ENCODE measurements around the gene ASXL3. TPM values are rescaled to one million over a fixed set of nuclear protein-coding genes. Genes with fewer than 3 reads are reported as not detected.

Gene ASXL3
- polyA plus RNA-seq, 4 donors, result under 0.01 to 3.8 (median 0.16) TPM

DNA sequence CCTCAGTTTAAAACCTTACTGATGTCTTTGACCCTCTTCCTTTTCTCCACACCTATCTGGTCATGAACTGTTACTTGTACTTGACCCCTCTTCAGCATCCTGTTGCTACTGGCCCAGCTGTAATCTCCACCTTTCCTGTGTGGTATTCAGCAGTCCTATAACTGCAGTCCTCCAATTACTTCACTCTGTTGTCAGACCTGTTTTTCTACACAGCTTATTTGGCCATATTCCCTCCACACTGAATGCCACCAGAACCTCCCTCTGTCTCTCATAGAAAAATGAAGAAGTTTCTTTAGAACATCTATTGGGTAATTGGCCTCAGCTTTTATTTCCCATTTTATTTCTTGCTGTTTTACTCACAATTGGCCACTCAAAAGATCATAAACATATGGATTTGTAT lies 155.4 kb downstream of the ASXL3 start:
- Histone ChIP-seq H3K4me3 (ENCODE audit: low read depth in 1 of 3, low read length in 3 of 3) (no peak overlapping the region), H3K4me1 (ENCODE audit: control insufficient read depth in 3 of 3, insufficient read depth in 2 of 3, low read depth in 1 of 3, low read length in 2 of 3) (no peaks in the 10 kb centered on the region), H3K27ac (ENCODE audit: low read depth in 1 of 3, low read length in 2 of 3) (no peak overlapping the region), H3K27me3 (ENCODE audit: control insufficient read depth in 3 of 3, insufficient read depth in 3 of 3, low read length in 3 of 3) (no peaks in the 10 kb centered on the region), H3K9me3 (ENCODE audit: control insufficient read depth in 2 of 2, insufficient read depth in 1 of 2, low read depth in 1 of 2, low read length in 1 of 2) (no peaks in the 10 kb centered on the region), H3K36me3 (ENCODE audit: control insufficient read depth in 3 of 3, insufficient read depth in 2 of 3, low read depth in 1 of 3, low read length in 3 of 3) (no peaks in the 10 kb centered on the region)
- DNase-seq (no peak), FAIRE-seq (no peak)

DNA sequence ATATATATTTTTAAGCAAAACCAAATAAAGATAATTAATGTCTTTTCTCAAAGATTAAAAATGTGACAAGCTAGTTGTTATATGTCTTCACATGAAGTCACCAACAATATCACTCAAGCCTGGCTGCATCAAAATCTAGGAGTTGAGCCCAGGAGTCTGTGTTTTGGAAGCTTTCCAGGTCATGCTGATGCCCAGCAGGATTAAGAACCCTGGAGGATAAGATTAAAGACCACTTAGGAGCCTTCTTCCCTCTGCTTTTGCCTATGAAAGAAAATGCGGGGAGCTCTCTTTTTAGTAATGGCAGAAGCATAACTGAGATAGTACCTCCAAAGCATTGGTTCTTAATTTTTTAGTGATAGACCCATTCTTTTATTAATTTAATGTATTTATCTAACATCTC lies 157.4 kb downstream of the ASXL3 start:
- Histone ChIP-seq H3K4me1 (ENCODE audit: control insufficient read depth in 3 of 3, insufficient read depth in 2 of 3, low read depth in 1 of 3, low read length in 2 of 3) (no peaks in the 10 kb centered on the region), H3K27me3 (ENCODE audit: control insufficient read depth in 3 of 3, insufficient read depth in 3 of 3, low read length in 3 of 3) (no peaks in the 10 kb centered on the region), H3K27ac (ENCODE audit: low read depth in 1 of 3, low read length in 2 of 3) (no peak overlapping the region), H3K4me3 (ENCODE audit: low read depth in 1 of 3, low read length in 3 of 3) (no peak overlapping the region), H3K9me3 (ENCODE audit: control insufficient read depth in 2 of 2, insufficient read depth in 1 of 2, low read depth in 1 of 2, low read length in 1 of 2) (no peaks in the 10 kb centered on the region), H3K36me3 (ENCODE audit: control insufficient read depth in 3 of 3, insufficient read depth in 2 of 3, low read depth in 1 of 3, low read length in 3 of 3) (peaks cover 0 to 2% (median 0%) of the 10 kb centered on the region in 3 donors)
- 88 to 95% (median 91%) methylated on average over 1 of the region's 1 CpG for WGBS, 3 donors
- no peak for FAIRE-seq
- DNase-seq, result no peak

DNA sequence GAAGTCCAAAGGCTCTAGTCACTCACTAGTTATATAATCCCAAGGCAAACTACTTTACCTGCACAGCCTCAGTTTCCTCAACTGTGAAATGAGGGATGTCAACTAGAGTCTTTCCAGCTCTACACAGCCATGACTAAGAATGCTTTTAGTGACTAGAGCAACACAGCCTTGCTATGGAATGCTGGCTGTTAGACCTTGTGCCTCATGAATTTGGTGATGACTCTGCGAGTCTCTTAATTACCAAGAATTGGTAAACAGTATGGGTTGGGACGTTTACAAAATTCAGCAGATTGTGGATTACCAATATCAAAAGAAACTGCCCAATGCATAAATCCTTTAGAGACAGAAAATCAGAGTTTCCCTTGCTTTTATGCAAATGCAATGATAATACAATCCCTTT lies 163.7 kb downstream of the ASXL3 start:
- peaks cover 0 to 27% (median 0%) of the 10 kb centered on the region in 3 donors for H3K36me3 ChIP-seq (ENCODE audit: control insufficient read depth in 3 of 3, insufficient read depth in 2 of 3, low read depth in 1 of 3, low read length in 3 of 3)
- DNase-seq (no peak), FAIRE-seq (no peak)
- WGBS, 3 donors, result 78 to 84% (median 82%) methylated on average over 2 of the region's 2 CpGs
- no peak overlapping the region for H3K27ac ChIP-seq (ENCODE audit: low read depth in 1 of 3, low read length in 2 of 3)
- no peak overlapping the region for H3K4me3 ChIP-seq (ENCODE audit: low read depth in 1 of 3, low read length in 3 of 3)
- no peaks in the 10 kb centered on the region for H3K9me3 ChIP-seq (ENCODE audit: control insufficient read depth in 2 of 2, insufficient read depth in 1 of 2, low read depth in 1 of 2, low read length in 1 of 2)
- no peaks in the 10 kb centered on the region for H3K4me1 ChIP-seq (ENCODE audit: control insufficient read depth in 3 of 3, insufficient read depth in 2 of 3, low read depth in 1 of 3, low read length in 2 of 3)
- no peaks in the 10 kb centered on the region for H3K27me3 ChIP-seq (ENCODE audit: control insufficient read depth in 3 of 3, insufficient read depth in 3 of 3, low read length in 3 of 3)

DNA sequence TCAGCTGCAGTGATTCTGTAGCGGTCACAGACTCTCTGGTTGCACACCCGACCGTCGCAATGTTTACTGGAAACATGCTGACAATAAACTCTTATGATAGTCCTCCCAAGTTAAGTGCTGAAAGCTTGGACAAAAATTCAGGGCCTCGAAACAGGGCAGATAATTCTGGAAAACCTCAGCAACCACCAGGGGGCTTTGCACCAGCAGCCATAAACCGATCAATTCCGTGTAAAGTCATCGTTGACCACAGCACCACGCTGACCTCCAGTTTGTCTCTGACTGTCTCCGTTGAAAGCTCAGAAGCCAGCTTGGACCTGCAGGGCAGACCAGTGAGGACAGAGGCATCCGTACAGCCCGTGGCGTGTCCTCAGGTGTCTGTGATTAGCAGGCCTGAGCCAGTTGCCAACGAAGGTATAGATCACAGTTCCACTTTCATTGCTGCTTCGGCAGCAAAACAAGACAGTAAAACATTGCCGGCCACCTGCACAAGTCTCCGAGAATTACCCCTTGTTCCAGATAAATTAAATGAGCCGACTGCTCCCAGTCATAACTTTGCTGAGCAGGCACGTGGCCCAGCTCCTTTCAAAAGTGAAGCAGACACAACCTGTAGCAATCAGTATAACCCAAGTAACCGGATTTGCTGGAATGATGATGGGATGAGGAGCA lies 166.1 kb downstream of the ASXL3 start:
- no peak overlapping the region for H3K4me3 ChIP-seq (ENCODE audit: low read depth in 1 of 3, low read length in 3 of 3)
- DNase-seq, result peak in 1 of 2 donors; percentile 17
- 48 to 86% (median 62%) methylated on average over 20 of the region's 20 CpGs for WGBS, 3 donors

DNA sequence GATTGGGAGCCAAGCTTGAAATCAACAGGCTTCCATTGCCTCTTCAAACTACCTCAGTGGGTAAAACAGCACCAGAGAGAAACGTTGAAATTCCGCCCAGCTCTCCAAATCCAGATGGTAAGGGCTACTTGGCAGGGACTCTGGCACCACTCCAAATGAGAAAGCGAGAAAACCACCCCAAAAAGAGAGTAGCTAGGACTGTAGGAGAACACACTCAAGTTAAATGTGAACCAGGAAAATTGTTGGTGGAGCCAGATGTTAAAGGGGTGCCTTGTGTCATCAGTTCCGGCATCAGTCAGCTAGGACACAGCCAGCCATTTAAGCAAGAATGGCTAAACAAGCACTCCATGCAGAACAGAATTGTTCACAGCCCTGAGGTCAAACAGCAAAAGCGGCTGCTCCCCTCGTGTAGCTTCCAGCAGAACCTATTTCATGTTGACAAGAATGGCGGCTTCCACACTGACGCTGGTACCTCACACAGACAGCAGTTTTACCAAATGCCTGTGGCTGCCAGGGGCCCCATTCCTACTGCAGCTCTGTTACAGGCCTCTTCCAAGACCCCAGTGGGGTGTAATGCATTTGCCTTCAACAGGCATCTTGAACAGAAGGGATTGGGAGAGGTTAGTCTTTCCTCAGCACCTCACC lies 167.3 kb downstream of the ASXL3 start:
- Histone ChIP-seq H3K27me3 (ENCODE audit: control insufficient read depth in 3 of 3, insufficient read depth in 3 of 3, low read length in 3 of 3) (no peaks in the 10 kb centered on the region), H3K4me1 (ENCODE audit: control insufficient read depth in 3 of 3, insufficient read depth in 2 of 3, low read depth in 1 of 3, low read length in 2 of 3) (no peaks in the 10 kb centered on the region), H3K4me3 (ENCODE audit: low read depth in 1 of 3, low read length in 3 of 3) (no peak overlapping the region), H3K27ac (ENCODE audit: low read depth in 1 of 3, low read length in 2 of 3) (no peak overlapping the region), H3K9me3 (ENCODE audit: control insufficient read depth in 2 of 2, insufficient read depth in 1 of 2, low read depth in 1 of 2, low read length in 1 of 2) (no peaks in the 10 kb centered on the region), H3K36me3 (ENCODE audit: control insufficient read depth in 3 of 3, insufficient read depth in 2 of 3, low read depth in 1 of 3, low read length in 3 of 3) (peaks cover 0 to 24% (median 0%) of the 10 kb centered on the region in 3 donors)
- DNase-seq, result no peak
- 89 to 91% (median 90%) methylated on average over 8 of the region's 8 CpGs for whole genome bisulfite sequencing, 3 donors
- FAIRE-seq, result no peak

More for the DNA sequence above, 166.1 kb downstream of the ASXL3 start:
- Histone ChIP-seq H3K36me3 (ENCODE audit: control insufficient read depth in 3 of 3, insufficient read depth in 2 of 3, low read depth in 1 of 3, low read length in 3 of 3) (peaks cover 0 to 25% (median 0%) of the 10 kb centered on the region in 3 donors), H3K9me3 (ENCODE audit: control insufficient read depth in 2 of 2, insufficient read depth in 1 of 2, low read depth in 1 of 2, low read length in 1 of 2) (no peaks in the 10 kb centered on the region), H3K27me3 (ENCODE audit: control insufficient read depth in 3 of 3, insufficient read depth in 3 of 3, low read length in 3 of 3) (no peaks in the 10 kb centered on the region), H3K27ac (ENCODE audit: low read depth in 1 of 3, low read length in 2 of 3) (no peak overlapping the region), H3K4me1 (ENCODE audit: control insufficient read depth in 3 of 3, insufficient read depth in 2 of 3, low read depth in 1 of 3, low read length in 2 of 3) (no peaks in the 10 kb centered on the region)
- FAIRE-seq, result no peak

DNA sequence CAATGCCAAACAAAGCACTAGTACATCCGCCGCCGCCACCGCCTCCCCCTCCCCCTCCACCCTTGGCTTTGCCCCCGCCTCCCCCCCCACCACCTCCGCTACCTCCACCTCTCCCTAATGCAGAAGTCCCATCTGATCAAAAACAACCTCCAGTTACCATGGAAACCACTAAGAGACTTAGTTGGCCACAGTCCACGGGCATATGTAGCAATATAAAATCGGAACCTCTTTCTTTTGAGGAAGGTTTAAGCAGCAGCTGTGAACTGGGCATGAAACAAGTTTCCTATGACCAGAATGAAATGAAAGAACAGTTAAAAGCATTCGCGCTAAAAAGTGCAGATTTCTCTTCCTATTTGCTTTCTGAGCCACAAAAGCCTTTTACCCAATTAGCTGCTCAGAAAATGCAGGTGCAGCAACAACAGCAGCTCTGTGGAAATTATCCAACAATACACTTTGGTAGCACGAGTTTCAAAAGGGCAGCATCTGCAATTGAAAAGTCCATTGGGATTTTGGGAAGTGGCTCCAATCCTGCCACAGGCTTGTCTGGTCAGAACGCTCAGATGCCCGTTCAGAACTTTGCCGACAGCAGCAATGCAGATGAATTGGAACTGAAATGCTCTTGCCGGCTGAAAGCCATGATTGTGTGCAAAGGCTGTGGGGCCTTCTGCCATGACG lies 168.0 kb downstream of the ASXL3 start:
- DNase-seq (no peak), FAIRE-seq (no peak)
- whole genome bisulfite sequencing, 3 donors, result 90 to 91% (median 90%) methylated on average over 15 to 16 of the region's 16 CpGs

DNA sequence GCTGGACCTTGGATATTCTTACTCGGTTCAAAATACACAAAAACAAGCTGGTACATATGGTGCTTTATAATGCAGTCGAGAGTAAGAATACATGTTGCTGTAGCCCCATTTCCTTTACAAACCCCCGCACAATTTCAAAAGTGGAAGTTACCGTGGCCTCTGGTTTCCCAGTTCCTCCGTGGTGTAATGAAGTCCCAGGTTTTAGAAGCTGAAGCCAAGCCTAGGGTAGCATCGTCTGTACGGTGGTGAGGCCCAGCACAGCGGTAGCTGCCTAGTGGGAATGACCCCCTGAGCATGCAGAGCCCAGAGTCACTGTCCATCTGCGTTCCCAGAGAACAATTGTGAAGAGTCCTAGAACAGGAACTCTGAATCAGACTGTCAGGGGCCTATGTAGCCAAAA lies 171.8 kb downstream of the ASXL3 start:
- WGBS, 3 donors, result 62 to 83% (median 72%) methylated on average over 9 of the region's 9 CpGs
- Histone ChIP-seq H3K9me3 (ENCODE audit: control insufficient read depth in 2 of 2, insufficient read depth in 1 of 2, low read depth in 1 of 2, low read length in 1 of 2) (no peaks in the 10 kb centered on the region), H3K27me3 (ENCODE audit: control insufficient read depth in 3 of 3, insufficient read depth in 3 of 3, low read length in 3 of 3) (no peaks in the 10 kb centered on the region), H3K4me1 (ENCODE audit: control insufficient read depth in 3 of 3, insufficient read depth in 2 of 3, low read depth in 1 of 3, low read length in 2 of 3) (no peaks in the 10 kb centered on the region), H3K27ac (ENCODE audit: low read depth in 1 of 3, low read length in 2 of 3) (no peak overlapping the region), H3K4me3 (ENCODE audit: low read depth in 1 of 3, low read length in 3 of 3) (no peak overlapping the region), H3K36me3 (ENCODE audit: control insufficient read depth in 3 of 3, insufficient read depth in 2 of 3, low read depth in 1 of 3, low read length in 3 of 3) (peaks cover 0 to 10% (median 0%) of the 10 kb centered on the region in 3 donors)
- DNase-seq (no peak), FAIRE-seq (no peak)

More for the DNA sequence above, 168.0 kb downstream of the ASXL3 start:
- peaks cover 0 to 24% (median 0%) of the 10 kb centered on the region in 3 donors for H3K36me3 ChIP-seq (ENCODE audit: control insufficient read depth in 3 of 3, insufficient read depth in 2 of 3, low read depth in 1 of 3, low read length in 3 of 3)
- H3K27me3 ChIP-seq (ENCODE audit: control insufficient read depth in 3 of 3, insufficient read depth in 3 of 3, low read length in 3 of 3), result no peaks in the 10 kb centered on the region
- H3K27ac ChIP-seq (ENCODE audit: low read depth in 1 of 3, low read length in 2 of 3), result no peak overlapping the region
- H3K4me1 ChIP-seq (ENCODE audit: control insufficient read depth in 3 of 3, insufficient read depth in 2 of 3, low read depth in 1 of 3, low read length in 2 of 3), result no peaks in the 10 kb centered on the region
- no peak overlapping the region for H3K4me3 ChIP-seq (ENCODE audit: low read depth in 1 of 3, low read length in 3 of 3)
- H3K9me3 ChIP-seq (ENCODE audit: control insufficient read depth in 2 of 2, insufficient read depth in 1 of 2, low read depth in 1 of 2, low read length in 1 of 2), result no peaks in the 10 kb centered on the region

DNA sequence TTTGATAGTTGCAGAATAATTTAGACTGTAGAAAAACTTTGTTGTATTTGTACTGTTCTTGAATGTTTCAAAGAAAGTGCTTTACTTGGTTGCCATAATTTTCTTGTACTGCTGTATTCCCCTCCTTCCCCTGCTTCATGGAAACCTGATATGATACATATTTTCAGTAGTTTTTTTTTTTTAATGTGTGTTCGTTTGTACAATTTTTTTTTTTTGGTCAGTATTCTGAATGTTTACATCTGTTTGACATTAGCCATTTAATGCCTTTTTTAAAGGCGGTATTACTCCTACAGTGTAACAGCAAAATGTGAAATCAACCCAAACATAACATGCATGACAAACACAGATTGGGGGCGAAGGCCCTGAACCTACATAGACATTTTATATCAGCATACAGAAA lies 172.3 kb downstream of the ASXL3 start:
- peaks cover 0 to 4% (median 0%) of the 10 kb centered on the region in 3 donors for H3K36me3 ChIP-seq (ENCODE audit: control insufficient read depth in 3 of 3, insufficient read depth in 2 of 3, low read depth in 1 of 3, low read length in 3 of 3)
- no peak overlapping the region for H3K27ac ChIP-seq (ENCODE audit: low read depth in 1 of 3, low read length in 2 of 3)
- no peak for FAIRE-seq

More for the DNA sequence above, 172.3 kb downstream of the ASXL3 start:
- WGBS, 3 donors, result 74 to 88% (median 81%) methylated on average over 3 of the region's 3 CpGs
- no peak for DNase-seq
- Histone ChIP-seq H3K9me3 (ENCODE audit: control insufficient read depth in 2 of 2, insufficient read depth in 1 of 2, low read depth in 1 of 2, low read length in 1 of 2) (no peaks in the 10 kb centered on the region), H3K4me3 (ENCODE audit: low read depth in 1 of 3, low read length in 3 of 3) (no peak overlapping the region), H3K4me1 (ENCODE audit: control insufficient read depth in 3 of 3, insufficient read depth in 2 of 3, low read depth in 1 of 3, low read length in 2 of 3) (no peaks in the 10 kb centered on the region), H3K27me3 (ENCODE audit: control insufficient read depth in 3 of 3, insufficient read depth in 3 of 3, low read length in 3 of 3) (no peaks in the 10 kb centered on the region)

Data from small intestine (tissue), 7 donors.